GM23248 (cell line): ENCODE results near the gene MLLT6. TPM values are rescaled to one million over a fixed set of nuclear protein-coding genes. Genes with fewer than 3 reads are reported as not detected.

Experiments used
- DNase-seq: peaks from one replicate; pipeline ENCODE4 v3.0.0-alpha.2; 2015
- H2AFZ ChIP-seq: fragments of 200-600 bp; sonication (generic); 2 replicates; pipeline ENCODE4 v1.6.1; 2016; ENCODE audit warnings: antibody characterized with exemption
- H3F3A ChIP-seq: fragments of 200-600 bp; sonication (generic); 2 replicates; pipeline ENCODE4 v1.6.1; 2016; ENCODE audit warnings: mild to moderate bottlenecking, antibody characterized with exemption, mixed run types; ENCODE audit not compliant: insufficient read depth
- H3K27ac ChIP-seq: fragments of 200-600 bp; sonication (generic); 2 replicates; pipeline ENCODE4 v1.5.1; 2016; ENCODE audit warnings: mild to moderate bottlenecking
- H3K27me3 ChIP-seq: fragments of 200-600 bp; sonication (generic); replicated peaks from 2 replicates; pipeline ENCODE4 v1.6.1; 2016; ENCODE audit warnings: mild to moderate bottlenecking; ENCODE audit not compliant: insufficient read depth
- H3K36me3 ChIP-seq: fragments of 200-600 bp; sonication (generic); 2 replicates; pipeline ENCODE4 v1.6.1; 2016; ENCODE audit warnings: low read depth, mild to moderate bottlenecking
- H3K4me1 ChIP-seq: fragments of 200-600 bp; sonication (generic); 2 replicates; pipeline ENCODE4 v1.6.1; 2016; ENCODE audit warnings: mild to moderate bottlenecking; ENCODE audit not compliant: insufficient read depth
- H3K4me2 ChIP-seq: fragments of 200-600 bp; sonication (generic); one replicate; pipeline ENCODE4 v1.6.1; 2016; ENCODE audit warnings: mild to moderate bottlenecking; ENCODE audit not compliant: unreplicated experiment
- H3K4me3 ChIP-seq: fragments of 200-600 bp; sonication (generic); 2 replicates; pipeline ENCODE4 v1.5.1; 2016; ENCODE audit warnings: mild to moderate bottlenecking
- H3K79me2 ChIP-seq: fragments of 200-600 bp; sonication (generic); 2 replicates; pipeline ENCODE4 v1.6.1; 2016; ENCODE audit warnings: mild to moderate bottlenecking; ENCODE audit not compliant: insufficient read depth
- H3K9ac ChIP-seq: fragments of 200-600 bp; sonication (generic); 2 replicates; pipeline ENCODE4 v1.6.1; 2016; ENCODE audit warnings: mild to moderate bottlenecking
- H3K9me2 ChIP-seq: fragments of 200-600 bp; sonication (generic); 2 replicates; pipeline ENCODE4 v1.6.1; 2016; ENCODE audit warnings: mixed run types, mild to moderate bottlenecking, moderate library complexity; ENCODE audit not compliant: insufficient read depth
- H3K9me3 ChIP-seq: fragments of 200-600 bp; sonication (generic); one replicate; pipeline ENCODE4 v1.6.1; 2017; ENCODE audit warnings: low read depth
- H4K20me1 ChIP-seq: fragments of 200-600 bp; sonication (generic); 2 replicates; pipeline ENCODE4 v1.6.0; 2016; ENCODE audit not compliant: insufficient read depth
- EZH2 ChIP-seq: fragments of 200-600 bp; sonication (generic); IDR thresholded peaks from 2 replicates; pipeline ENCODE4 v1.6.1; 2018; ENCODE audit warnings: antibody characterized with exemption, mild to moderate bottlenecking; ENCODE audit not compliant: insufficient read depth, poor library complexity, severe bottlenecking
- EZH2phosphoT487 ChIP-seq: fragments of 200-600 bp; sonication (generic); IDR thresholded peaks from 2 replicates; pipeline ENCODE4 v1.6.1; 2018; ENCODE audit warnings: antibody characterized with exemption, moderate library complexity, mild to moderate bottlenecking, low read depth; ENCODE audit not compliant: insufficient read depth
- WGBS, 2 experiments: methylation state at CpG; one replicate each; pipeline ENCODE4 v1.1.6; 2015 to 2017; ENCODE audit warnings: low lambda C conversion rate in 2 of 2, low coverage in 1 of 2; ENCODE audit errors: missing lambda C conversion rate in 2 of 2; 5-methylcytosine and 5-hydroxymethylcytosine counted together
- in situ Hi-C: fragments of 300-500 bp; cut with MboI; formaldehyde crosslinking; loops from 2 replicates; pipeline ENCODE4 v1.15.0; 2020
- polyA plus RNA-seq: library from polyadenylated mRNA; unstranded; fragments of >200 nt; fragmentation: Nextera tagmentation; extraction: Ambion mirVana; gene quantifications from 2 replicates; pipeline ENCODE4 v1.2.1, GENCODE V29; 2016
- total RNA-seq: library from RNA; depleted of rRNA; stranded (reverse); fragments of >200 nt; shearing (Covaris generic); gene quantifications from 2 replicates; pipeline ENCODE4 v1.2.3, GENCODE V29; 2014

MLLT6 gene
- total and polyA plus RNA-seq, 2 experiments from 2014 or later, result 3.1 to 18.9 TPM

DNA sequence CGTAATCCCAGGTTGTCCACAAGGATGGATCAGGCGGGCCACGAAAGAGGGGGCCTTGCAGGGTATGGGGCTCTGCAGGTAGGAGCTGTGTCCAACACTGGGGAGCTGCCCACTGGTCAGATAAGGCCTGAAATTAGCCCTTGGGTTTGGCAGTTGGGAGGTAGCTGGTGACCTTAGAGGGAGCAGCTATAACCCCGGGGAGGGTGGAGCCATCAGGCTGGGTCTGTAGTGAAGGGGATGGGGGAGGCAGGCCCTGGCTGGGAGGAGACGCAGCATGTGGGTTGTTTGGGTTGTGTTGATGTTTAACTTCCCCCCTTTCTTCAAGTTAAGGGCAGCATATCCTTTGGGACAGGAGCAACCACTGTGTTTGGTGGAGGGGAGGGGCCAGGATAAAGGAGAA is 5.9 kb downstream of the MLLT6 start:
- Histone ChIP-seq H3K27ac (no peak overlapping the region), H2AFZ (no peak overlapping the region), H3K4me2 (no peak overlapping the region), H3K9me2 (no peaks in the 10 kb centered on the region), H3K4me1 (no peaks in the 10 kb centered on the region), H3K27me3 (no peaks in the 10 kb centered on the region), H4K20me1 (no peaks in the 10 kb centered on the region), H3F3A (no peaks in the 10 kb centered on the region), H3K36me3 (no peaks in the 10 kb centered on the region; the same call in 1 of the 2 replicates), H3K9me3 (no peaks in the 10 kb centered on the region), H3K79me2 (no peaks in the 10 kb centered on the region), H3K4me3 (no peak overlapping the region), H3K9ac (no peak overlapping the region)
- 77 to 95% methylated on average over 5 of the region's 5 CpGs for WGBS, 2 experiments
- no peak for DNase-seq
- TF ChIP-seq EZH2 (no peak), EZH2phosphoT487 (no peak)
- in situ Hi-C loops, result no loop called here

DNA sequence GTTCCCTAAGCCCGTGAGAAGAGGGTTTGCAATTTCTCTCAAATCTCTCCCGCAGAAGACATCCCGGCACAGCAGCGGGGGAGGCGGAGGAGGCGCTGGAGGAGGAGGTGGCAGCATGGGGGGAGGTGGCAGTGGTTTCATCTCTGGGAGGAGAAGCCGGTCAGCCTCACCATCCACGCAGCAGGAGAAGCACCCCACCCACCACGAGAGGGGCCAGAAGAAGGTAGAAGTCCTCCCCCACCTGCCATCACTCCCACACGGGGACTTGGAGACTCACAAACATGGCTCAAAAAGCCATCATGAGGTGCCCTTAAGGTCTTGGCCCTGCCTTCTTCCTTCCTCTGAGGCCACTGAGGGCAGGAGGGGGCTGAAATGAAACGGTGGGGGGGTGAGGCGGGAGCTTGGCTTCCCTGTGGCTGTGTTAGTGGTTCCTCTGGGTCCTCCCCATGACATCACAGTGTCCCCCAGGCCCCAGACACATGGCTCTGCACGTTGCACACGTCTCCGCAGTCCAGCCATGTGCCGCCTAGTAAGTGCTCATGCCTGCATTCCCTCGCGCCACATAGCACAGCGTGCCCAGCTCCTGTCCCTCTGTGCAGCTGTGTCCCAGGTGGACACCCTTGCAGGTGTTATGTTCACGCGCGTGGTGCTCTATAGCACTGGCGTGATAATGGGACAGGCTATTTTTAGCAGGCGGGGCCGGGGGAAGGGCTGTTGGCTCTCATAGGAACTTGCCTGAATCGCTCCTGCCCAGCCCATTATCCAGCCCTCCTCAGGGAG is 6.9 kb downstream of the MLLT6 start:
- no peaks in the 10 kb centered on the region for H3K9me3 ChIP-seq
- H3K9me2 ChIP-seq, result no peaks in the 10 kb centered on the region
- H3K79me2 ChIP-seq, result no peaks in the 10 kb centered on the region
- no peaks in the 10 kb centered on the region for H3K27me3 ChIP-seq
- H3K4me1 ChIP-seq, result no peaks in the 10 kb centered on the region
- no peak overlapping the region for H3K27ac ChIP-seq
- H3F3A ChIP-seq, result no peaks in the 10 kb centered on the region
- H3K36me3 ChIP-seq, result no peaks in the 10 kb centered on the region; the same call in 1 of the 2 replicates
- H3K4me2 ChIP-seq, result no peak overlapping the region
- H2AFZ ChIP-seq, result no peak overlapping the region
- in situ Hi-C loops, result no loop called here
- no peaks in the 10 kb centered on the region for H4K20me1 ChIP-seq
- no peak overlapping the region for H3K4me3 ChIP-seq
- DNase-seq, result no peak
- H3K9ac ChIP-seq, result no peak overlapping the region
- WGBS, 2 experiments, result 86 to 89% methylated on average over 19 to 26 of the region's 26 CpGs
- no peak for TF ChIP-seq EZH2
- TF ChIP-seq EZH2phosphoT487, result no peak

DNA sequence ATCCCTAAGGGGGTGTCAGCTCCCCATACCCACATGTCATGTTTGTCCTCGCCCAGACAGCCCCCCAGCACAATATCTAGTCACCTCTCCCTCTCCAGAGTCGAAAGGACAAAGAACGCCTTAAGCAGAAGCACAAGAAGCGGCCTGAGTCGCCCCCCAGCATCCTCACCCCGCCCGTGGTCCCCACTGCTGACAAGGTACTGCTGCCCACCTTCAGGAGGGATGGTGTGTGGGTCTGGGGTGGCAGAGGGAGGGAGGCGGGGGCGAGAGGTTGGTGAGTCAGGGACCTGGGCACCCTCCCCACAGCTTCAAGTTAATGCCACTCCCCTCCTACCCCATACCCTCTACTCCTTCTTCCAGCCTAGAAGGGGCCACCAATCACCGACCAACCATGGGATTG is 7.5 kb downstream of the MLLT6 start:
- no peaks in the 10 kb centered on the region; the same call in 1 of the 2 replicates for H3K36me3 ChIP-seq

DNA sequence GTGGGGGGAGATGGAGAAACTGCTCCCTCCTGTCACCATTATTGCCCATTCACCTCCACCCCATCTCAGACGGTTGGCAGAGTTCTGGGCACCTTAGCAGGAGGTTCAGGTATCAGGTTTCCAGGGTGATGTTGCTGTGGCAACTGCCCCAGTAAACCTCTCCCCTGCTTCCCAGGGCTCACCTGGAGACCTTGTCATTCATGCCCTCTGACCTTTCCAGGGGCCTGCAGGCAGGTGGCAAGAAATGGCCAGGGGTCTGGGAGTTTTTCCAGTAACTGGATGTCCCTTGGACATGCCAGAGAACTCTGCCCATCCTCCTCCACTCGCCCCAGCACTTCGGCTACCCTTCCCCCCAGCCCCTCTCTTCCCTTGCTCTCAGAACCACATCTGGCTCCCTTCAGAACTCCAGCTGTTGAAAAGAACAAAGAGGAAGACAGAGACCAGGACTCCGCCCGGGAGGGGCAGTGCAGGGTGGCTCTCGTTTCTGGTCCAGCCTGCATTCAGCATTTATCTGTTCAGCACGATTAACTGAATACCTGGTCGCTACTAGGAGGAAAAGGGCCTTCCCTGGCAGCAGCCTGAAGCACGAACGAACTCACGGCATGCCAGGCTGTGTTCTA is 8.5 kb downstream of the MLLT6 start:
- WGBS, 2 experiments, result 72 to 75% methylated on average over 11 of the region's 11 CpGs

More for the DNA sequence above, 7.5 kb downstream of the MLLT6 start:
- in situ Hi-C loops, result no loop called here
- no peaks in the 10 kb centered on the region for H3K27me3 ChIP-seq
- WGBS, 2 experiments, result 89 to 92% methylated on average over 10 of the region's 10 CpGs
- no peaks in the 10 kb centered on the region for H3F3A ChIP-seq
- no peaks in the 10 kb centered on the region for H3K79me2 ChIP-seq
- TF ChIP-seq EZH2phosphoT487, result no peak
- TF ChIP-seq EZH2, result no peak
- no peak overlapping the region for H3K27ac ChIP-seq
- no peaks in the 10 kb centered on the region for H3K9me3 ChIP-seq
- no peaks in the 10 kb centered on the region for H4K20me1 ChIP-seq
- no peak overlapping the region for H3K9ac ChIP-seq
- H2AFZ ChIP-seq, result no peak overlapping the region
- H3K4me2 ChIP-seq, result no peak overlapping the region
- H3K9me2 ChIP-seq, result no peaks in the 10 kb centered on the region
- DNase-seq, result no peak
- no peak overlapping the region for H3K4me3 ChIP-seq
- no peaks in the 10 kb centered on the region for H3K4me1 ChIP-seq

More for the DNA sequence above, 8.5 kb downstream of the MLLT6 start:
- no peak for DNase-seq
- Histone ChIP-seq H3K9me3 (no peaks in the 10 kb centered on the region), H3K4me2 (no peak overlapping the region), H3K36me3 (no peaks in the 10 kb centered on the region; the same call in 1 of the 2 replicates), H3K27ac (no peak overlapping the region), H4K20me1 (no peaks in the 10 kb centered on the region), H3K4me3 (no peak overlapping the region), H3K9ac (no peak overlapping the region), H3K9me2 (no peaks in the 10 kb centered on the region), H3K79me2 (no peaks in the 10 kb centered on the region), H3K4me1 (no peaks in the 10 kb centered on the region), H2AFZ (no peak overlapping the region), H3F3A (no peaks in the 10 kb centered on the region), H3K27me3 (no peaks in the 10 kb centered on the region)
- no peak for TF ChIP-seq EZH2phosphoT487
- no peak for TF ChIP-seq EZH2
- in situ Hi-C loops, result no loop called here
